ENCODE results near the gene ATAD1. TPM values are rescaled to one million over a fixed set of nuclear protein-coding genes. Genes with fewer than 3 reads are reported as not detected.

The ATAD1 gene
- total and polyA plus RNA-seq, 10 of the 15 experiments (the other 5 are each of a cell fraction or from before 2014, with no cell fraction given), result 24.7 to 59.3 (median 41.1) TPM

GRCh38 chr10:87862679-87863052 is 44.6 kb upstream of the ATAD1 start (continued):
- TF ChIP-seq, protein P1, sequence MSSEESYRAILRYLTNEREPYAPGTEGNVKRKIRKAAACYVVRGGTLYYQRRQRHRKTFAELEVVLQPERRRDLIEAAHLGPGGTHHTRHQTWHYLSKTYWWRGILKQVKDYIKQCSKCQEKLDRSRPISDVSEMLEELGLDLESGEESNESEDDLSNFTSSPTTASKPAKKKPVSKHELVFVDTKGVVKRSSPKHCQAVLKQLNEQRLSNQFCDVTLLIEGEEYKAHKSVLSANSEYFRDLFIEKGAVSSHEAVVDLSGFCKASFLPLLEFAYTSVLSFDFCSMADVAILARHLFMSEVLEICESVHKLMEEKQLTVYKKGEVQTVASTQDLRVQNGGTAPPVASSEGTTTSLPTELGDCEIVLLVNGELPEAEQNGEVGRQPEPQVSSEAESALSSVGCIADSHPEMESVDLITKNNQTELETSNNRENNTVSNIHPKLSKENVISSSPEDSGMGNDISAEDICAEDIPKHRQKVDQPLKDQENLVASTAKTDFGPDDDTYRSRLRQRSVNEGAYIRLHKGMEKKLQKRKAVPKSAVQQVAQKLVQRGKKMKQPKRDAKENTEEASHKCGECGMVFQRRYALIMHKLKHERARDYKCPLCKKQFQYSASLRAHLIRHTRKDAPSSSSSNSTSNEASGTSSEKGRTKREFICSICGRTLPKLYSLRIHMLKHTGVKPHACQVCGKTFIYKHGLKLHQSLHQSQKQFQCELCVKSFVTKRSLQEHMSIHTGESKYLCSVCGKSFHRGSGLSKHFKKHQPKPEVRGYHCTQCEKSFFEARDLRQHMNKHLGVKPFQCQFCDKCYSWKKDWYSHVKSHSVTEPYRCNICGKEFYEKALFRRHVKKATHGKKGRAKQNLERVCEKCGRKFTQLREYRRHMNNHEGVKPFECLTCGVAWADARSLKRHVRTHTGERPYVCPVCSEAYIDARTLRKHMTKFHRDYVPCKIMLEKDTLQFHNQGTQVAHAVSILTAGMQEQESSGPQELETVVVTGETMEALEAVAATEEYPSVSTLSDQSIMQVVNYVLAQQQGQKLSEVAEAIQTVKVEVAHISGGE (CRISPR knock-in tag; IDR thresholded peaks at IDR 0.05), result no peak
- TF ChIP-seq, protein P2, sequence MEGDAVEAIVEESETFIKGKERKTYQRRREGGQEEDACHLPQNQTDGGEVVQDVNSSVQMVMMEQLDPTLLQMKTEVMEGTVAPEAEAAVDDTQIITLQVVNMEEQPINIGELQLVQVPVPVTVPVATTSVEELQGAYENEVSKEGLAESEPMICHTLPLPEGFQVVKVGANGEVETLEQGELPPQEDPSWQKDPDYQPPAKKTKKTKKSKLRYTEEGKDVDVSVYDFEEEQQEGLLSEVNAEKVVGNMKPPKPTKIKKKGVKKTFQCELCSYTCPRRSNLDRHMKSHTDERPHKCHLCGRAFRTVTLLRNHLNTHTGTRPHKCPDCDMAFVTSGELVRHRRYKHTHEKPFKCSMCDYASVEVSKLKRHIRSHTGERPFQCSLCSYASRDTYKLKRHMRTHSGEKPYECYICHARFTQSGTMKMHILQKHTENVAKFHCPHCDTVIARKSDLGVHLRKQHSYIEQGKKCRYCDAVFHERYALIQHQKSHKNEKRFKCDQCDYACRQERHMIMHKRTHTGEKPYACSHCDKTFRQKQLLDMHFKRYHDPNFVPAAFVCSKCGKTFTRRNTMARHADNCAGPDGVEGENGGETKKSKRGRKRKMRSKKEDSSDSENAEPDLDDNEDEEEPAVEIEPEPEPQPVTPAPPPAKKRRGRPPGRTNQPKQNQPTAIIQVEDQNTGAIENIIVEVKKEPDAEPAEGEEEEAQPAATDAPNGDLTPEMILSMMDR (IDR thresholded peaks at IDR 0.05 in 2 of 3, conservative IDR thresholded peaks at IDR 0.05 in 1 of 3; ENCODE audit: control insufficient read depth in 2 of 3, extremely low read depth in 1 of 3, insufficient read depth in 1 of 3, low read depth in 3 of 3, low read length in 3 of 3), result peak in 1 of 3 experiments; percentile 8; a peak in 1 of 6 replicates
- TF ChIP-seq NFXL1 (IDR thresholded peaks at IDR 0.05; ENCODE audit: borderline replicate concordance) (no peak), RAD21 (IDR thresholded peaks at IDR 0.05; ENCODE audit: insufficient read depth, low read depth, low read length) (no peak), ZZZ3 (IDR thresholded peaks at IDR 0.05; ENCODE audit: control insufficient read depth, insufficient read length, low read depth) (no peak), KDM1A (IDR thresholded peaks at IDR 0.05; ENCODE audit: borderline replicate concordance) (no peak), RUNX3 (IDR thresholded peaks at IDR 0.05; ENCODE audit: low read length) (no peak), MYC (IDR thresholded peaks at IDR 0.05; ENCODE audit: insufficient read depth, insufficient read length, insufficient replicate concordance, low read length, severe bottlenecking) (no peak), NFIC (IDR thresholded peaks at IDR 0.05; ENCODE audit: low read depth, low read length) (no peak), ESRRA (IDR thresholded peaks at IDR 0.05; ENCODE audit: low read length) (no peak), RB1 (IDR thresholded peaks at IDR 0.05; ENCODE audit: borderline replicate concordance) (no peak), TBL1XR1 (IDR thresholded peaks at IDR 0.05; ENCODE audit: low read depth, low read length) (no peak), MYB (IDR thresholded peaks at IDR 0.05; ENCODE audit: borderline replicate concordance, low read depth, low read length) (no peak), ZNF274 (IDR thresholded peaks at IDR 0.05; ENCODE audit: insufficient read depth, insufficient read length) (no peak), BACH1 (IDR thresholded peaks at IDR 0.05; ENCODE audit: borderline replicate concordance) (0 out of 2 replicates have a peak, but pooled peaks have one; percentile 1), PML (IDR thresholded peaks at IDR 0.05; ENCODE audit: low read length) (no peak; the same call in 1 of the 2 replicates), SMAD1 (IDR thresholded peaks at IDR 0.05; ENCODE audit: low read depth, partially characterized antibody) (no peak), SMAD5 (IDR thresholded peaks at IDR 0.05; ENCODE audit: low read depth) (peak; percentile 44; the same call in 1 of the 2 replicates), SUPT20H (IDR thresholded peaks at IDR 0.05; ENCODE audit: borderline replicate concordance, control insufficient read depth, low read depth, low read length) (no peak)
- TF ChIP-seq, protein P3, sequence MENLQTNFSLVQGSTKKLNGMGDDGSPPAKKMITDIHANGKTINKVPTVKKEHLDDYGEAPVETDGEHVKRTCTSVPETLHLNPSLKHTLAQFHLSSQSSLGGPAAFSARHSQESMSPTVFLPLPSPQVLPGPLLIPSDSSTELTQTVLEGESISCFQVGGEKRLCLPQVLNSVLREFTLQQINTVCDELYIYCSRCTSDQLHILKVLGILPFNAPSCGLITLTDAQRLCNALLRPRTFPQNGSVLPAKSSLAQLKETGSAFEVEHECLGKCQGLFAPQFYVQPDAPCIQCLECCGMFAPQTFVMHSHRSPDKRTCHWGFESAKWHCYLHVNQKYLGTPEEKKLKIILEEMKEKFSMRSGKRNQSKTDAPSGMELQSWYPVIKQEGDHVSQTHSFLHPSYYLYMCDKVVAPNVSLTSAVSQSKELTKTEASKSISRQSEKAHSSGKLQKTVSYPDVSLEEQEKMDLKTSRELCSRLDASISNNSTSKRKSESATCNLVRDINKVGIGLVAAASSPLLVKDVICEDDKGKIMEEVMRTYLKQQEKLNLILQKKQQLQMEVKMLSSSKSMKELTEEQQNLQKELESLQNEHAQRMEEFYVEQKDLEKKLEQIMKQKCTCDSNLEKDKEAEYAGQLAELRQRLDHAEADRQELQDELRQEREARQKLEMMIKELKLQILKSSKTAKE (IDR thresholded peaks at IDR 0.05; ENCODE audit: low read depth, poor library complexity, severe bottlenecking), result no peak
- TF ChIP-seq, protein P4, sequence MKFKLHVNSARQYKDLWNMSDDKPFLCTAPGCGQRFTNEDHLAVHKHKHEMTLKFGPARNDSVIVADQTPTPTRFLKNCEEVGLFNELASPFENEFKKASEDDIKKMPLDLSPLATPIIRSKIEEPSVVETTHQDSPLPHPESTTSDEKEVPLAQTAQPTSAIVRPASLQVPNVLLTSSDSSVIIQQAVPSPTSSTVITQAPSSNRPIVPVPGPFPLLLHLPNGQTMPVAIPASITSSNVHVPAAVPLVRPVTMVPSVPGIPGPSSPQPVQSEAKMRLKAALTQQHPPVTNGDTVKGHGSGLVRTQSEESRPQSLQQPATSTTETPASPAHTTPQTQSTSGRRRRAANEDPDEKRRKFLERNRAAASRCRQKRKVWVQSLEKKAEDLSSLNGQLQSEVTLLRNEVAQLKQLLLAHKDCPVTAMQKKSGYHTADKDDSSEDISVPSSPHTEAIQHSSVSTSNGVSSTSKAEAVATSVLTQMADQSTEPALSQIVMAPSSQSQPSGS (IDR thresholded peaks at IDR 0.05; ENCODE audit: low read length), result no peak

Data from GM12878 (cell line).